Ishikawa (cell line): ENCODE measurements around the gene TBC1D22A.

Experiments used
- CEBPB ChIP-seq: IDR thresholded peaks from 2 replicates; pipeline ENCODE4 v1.6.1; 2012
- CREB1 ChIP-seq: IDR thresholded peaks from 2 replicates; pipeline ENCODE4 v1.6.1; 2012; ENCODE audit warnings: low read depth
- EGR1 ChIP-seq: IDR thresholded peaks from 2 replicates; pipeline ENCODE4 v1.6.1; 2012
- EP300 ChIP-seq: IDR thresholded peaks from 2 replicates; pipeline ENCODE4 v1.6.1; 2012; ENCODE audit warnings: borderline replicate concordance
- FOXM1 ChIP-seq: IDR thresholded peaks from 2 replicates; pipeline ENCODE4 v1.6.1; 2012; ENCODE audit warnings: low read depth, borderline replicate concordance
- MAX ChIP-seq: IDR thresholded peaks from 2 replicates; pipeline ENCODE4 v1.6.1; 2012
- NFIC ChIP-seq: IDR thresholded peaks from 2 replicates; pipeline ENCODE4 v1.6.1; 2012
- RAD21 ChIP-seq: IDR thresholded peaks from 2 replicates; pipeline ENCODE4 v1.6.1; 2012; ENCODE audit warnings: low read depth
- REST ChIP-seq: IDR thresholded peaks from 2 replicates; pipeline ENCODE4 v1.6.1; 2012; ENCODE audit warnings: low read depth, mild to moderate bottlenecking
- TAF1 ChIP-seq: IDR thresholded peaks from 2 replicates; pipeline ENCODE4 v1.6.1; 2012; ENCODE audit warnings: low read depth, mild to moderate bottlenecking
- TCF12 ChIP-seq: IDR thresholded peaks from 2 replicates; pipeline ENCODE4 v1.6.1; 2012; ENCODE audit warnings: low read depth
- TEAD4 ChIP-seq: IDR thresholded peaks from 2 replicates; pipeline ENCODE4 v1.6.1; 2012
- USF1 ChIP-seq: IDR thresholded peaks from 2 replicates; pipeline ENCODE4 v1.6.1; 2012
- YY1 ChIP-seq: IDR thresholded peaks from 2 replicates; pipeline ENCODE4 v1.6.1; 2012; ENCODE audit warnings: low read depth
- ZBTB7A ChIP-seq: IDR thresholded peaks from 2 replicates; pipeline ENCODE4 v1.6.1; 2012; ENCODE audit warnings: low read depth

TBC1D22A gene

GRCh38 chr22:47161631-47162030 is 399.2 kb downstream of the TBC1D22A start:
- TF ChIP-seq RAD21 = no peak
- TF ChIP-seq MAX = no peak
- no peak for TF ChIP-seq TCF12
- TF ChIP-seq NFIC = no peak
- no peak for TF ChIP-seq REST
- no peak for TF ChIP-seq EGR1
- no peak for TF ChIP-seq FOXM1
- no peak for TF ChIP-seq CREB1
- no peak for TF ChIP-seq ZBTB7A
- no peak for TF ChIP-seq YY1
- no peak for TF ChIP-seq USF1
- TF ChIP-seq TAF1 = no peak
- no peak for TF ChIP-seq CEBPB
- no peak for TF ChIP-seq TEAD4
- TF ChIP-seq EP300 = no peak

GRCh38 chr22:47162865-47163264 is 400.4 kb downstream of the TBC1D22A start:
- TF ChIP-seq TEAD4 = no peak
- no peak for TF ChIP-seq NFIC
- TF ChIP-seq MAX = no peak
- TF ChIP-seq USF1 = no peak
- no peak for TF ChIP-seq EP300
- TF ChIP-seq REST = no peak

- no peak for TF ChIP-seq NFIC
- TF ChIP-seq USF1 = no peak
- no peak for TF ChIP-seq EP300
- no peak for TF ChIP-seq CEBPB
- TF ChIP-seq YY1 = no peak
- TF ChIP-seq REST = no peak
- no peak for TF ChIP-seq TAF1
- no peak for TF ChIP-seq EGR1
- TF ChIP-seq CREB1 = no peak
- TF ChIP-seq RAD21 = no peak
- no peak for TF ChIP-seq ZBTB7A
- TF ChIP-seq TCF12 = no peak
- no peak for TF ChIP-seq TEAD4
- no peak for TF ChIP-seq MAX
- no peak for TF ChIP-seq FOXM1
Measured at GRCh38 chr22:47163481-47163855, 401.0 kb downstream of the TBC1D22A start.

- TF ChIP-seq CREB1 (no peak), TCF12 (no peak), RAD21 (no peak), MAX (no peak), CEBPB (no peak), ZBTB7A (no peak), REST (no peak), TEAD4 (no peak), FOXM1 (no peak), NFIC (no peak), TAF1 (no peak), EP300 (no peak), USF1 (no peak), YY1 (no peak), EGR1 (no peak)
Measured at GRCh38 chr22:47163856-47164513, 401.5 kb downstream of the TBC1D22A start.
